GM12873 (cell line): ENCODE data around the gene FSTL4.
A peak's percentile ranks its signal among the peaks of the same experiment; 100 is the strongest.

ENCODE experiments used
- TF ChIP-seq, protein P1 (sequence below): IDR thresholded peaks from 2 replicates; pipeline ENCODE4 v1.5.1; 2012; ENCODE audit warnings: low read depth, mild to moderate bottlenecking, moderate library complexity, low read length, control low read depth; ENCODE audit not compliant: insufficient read depth; ENCODE audit errors: missing control alignments

The FSTL4 gene

DNA sequence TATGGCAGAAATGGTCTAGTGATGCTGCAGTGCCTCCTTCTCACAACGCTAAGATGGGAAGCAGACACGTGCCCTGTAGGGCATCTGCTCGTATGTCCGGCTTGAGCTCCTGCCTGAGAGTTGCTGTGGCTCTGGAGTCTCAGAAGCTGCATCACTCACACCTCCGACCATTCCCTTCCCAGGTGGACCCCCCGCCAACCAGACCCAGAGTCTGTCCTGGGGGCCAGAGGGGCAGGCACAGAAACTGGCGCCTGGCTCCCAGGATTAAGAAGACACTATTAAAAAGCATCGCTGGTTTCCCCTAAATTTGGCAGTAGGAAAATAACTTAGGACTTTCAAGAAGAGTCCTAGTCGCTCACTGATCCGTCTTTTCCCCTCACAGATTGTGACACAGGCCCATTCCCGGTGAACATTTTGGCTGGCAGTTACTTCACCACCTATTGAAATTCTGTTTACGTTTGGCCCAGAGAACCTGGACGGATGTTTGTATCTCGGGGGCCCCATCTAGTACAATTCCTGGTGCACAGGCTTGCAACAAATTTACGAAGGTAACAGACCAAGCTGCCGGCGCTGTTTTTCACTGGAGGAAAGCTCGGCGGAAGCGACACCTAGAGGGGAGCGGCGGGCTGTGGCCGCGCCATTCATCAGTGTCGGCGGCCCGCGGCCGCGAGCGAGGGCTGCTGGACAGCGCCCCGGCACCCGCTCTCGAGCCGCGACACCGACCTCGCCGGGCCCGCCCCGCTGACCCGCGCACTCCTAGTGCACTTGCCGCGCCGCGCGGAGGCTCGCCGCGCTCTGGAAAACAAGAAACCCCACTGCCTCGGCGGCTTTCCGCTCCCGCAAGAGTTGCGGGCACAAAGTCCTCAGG lies 1.6 kb downstream of the FSTL4 start:
- TF ChIP-seq, protein P1, sequence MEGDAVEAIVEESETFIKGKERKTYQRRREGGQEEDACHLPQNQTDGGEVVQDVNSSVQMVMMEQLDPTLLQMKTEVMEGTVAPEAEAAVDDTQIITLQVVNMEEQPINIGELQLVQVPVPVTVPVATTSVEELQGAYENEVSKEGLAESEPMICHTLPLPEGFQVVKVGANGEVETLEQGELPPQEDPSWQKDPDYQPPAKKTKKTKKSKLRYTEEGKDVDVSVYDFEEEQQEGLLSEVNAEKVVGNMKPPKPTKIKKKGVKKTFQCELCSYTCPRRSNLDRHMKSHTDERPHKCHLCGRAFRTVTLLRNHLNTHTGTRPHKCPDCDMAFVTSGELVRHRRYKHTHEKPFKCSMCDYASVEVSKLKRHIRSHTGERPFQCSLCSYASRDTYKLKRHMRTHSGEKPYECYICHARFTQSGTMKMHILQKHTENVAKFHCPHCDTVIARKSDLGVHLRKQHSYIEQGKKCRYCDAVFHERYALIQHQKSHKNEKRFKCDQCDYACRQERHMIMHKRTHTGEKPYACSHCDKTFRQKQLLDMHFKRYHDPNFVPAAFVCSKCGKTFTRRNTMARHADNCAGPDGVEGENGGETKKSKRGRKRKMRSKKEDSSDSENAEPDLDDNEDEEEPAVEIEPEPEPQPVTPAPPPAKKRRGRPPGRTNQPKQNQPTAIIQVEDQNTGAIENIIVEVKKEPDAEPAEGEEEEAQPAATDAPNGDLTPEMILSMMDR = peak; percentile 55

DNA sequence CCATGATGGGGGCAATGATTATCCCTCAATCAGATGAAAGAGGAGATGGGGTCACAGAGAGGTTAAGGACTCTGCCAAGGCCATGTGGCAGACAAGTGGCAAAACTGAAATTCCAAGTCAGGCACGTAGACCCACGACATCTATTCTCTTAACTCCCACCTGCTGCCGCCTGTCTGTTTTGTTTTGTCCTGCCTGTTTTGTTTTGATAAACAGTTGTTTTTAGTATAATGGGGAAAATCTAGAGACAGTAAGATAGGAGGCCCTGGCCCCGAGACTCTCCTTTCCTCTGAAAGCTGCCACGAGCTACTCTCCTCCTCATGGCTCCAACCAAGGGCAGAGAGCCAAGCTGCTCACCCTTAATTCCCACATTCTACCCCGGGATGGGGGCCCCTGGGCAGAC lies 4.9 kb downstream of the FSTL4 start:
- TF ChIP-seq, protein P1 = no peak

DNA sequence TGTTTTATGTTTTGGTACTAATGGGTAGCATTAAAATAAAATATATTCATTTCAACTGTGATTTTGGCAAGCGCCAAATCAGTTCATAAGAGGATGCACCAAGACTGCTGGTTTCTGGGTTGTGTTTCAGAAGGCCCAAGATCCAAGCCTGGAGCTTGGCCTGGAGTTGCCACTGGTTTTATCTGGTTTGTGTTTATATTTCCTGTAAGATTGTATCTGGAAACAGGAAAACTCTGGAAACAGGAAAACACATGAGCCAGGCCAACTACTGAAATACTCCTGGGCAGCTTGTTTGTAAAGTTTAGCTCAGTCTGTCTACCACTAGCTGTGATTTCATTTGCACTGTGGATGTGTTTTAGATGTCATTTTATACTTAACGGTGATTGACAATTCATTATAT lies 5.5 kb downstream of the FSTL4 start:
- TF ChIP-seq, protein P1 = no peak

DNA sequence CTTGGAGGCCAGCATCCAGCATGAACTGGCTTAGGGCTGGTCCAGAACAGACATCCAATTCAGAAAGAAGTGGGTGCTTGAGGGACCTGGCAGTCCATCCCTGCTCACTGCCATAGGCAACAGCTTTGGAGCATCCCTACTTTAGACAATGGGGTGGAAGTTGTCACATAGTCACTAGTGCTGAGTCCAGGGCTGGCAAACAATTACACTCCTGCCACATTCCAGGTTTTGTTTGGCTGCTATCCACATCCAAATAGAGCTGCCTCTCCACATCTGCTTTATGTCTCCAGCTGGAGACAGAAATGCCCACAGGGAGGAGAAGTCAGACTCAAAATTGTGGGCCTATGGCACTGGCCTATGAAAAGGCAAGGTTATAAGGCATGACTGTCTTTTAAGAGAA lies 7.0 kb downstream of the FSTL4 start:
- TF ChIP-seq, protein P1 = no peak

DNA sequence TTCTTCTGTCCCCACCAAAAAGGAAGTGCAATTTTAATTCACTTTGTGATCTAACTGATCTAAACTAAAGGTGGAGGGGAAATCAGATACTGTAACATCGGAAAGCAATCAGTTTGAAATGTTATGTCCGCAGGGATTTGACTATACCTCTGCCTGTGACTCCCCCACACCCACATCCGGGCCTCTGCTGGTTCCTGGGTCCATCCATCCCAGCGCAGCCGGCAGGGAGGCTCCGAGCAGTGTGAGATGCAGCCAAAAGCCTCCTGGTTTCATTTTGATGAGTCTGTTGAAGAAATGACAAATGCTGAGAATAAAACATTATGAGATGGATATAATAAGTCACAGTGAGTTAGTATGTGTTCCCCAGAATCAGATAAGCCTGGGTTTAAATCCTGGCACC lies 8.6 kb downstream of the FSTL4 start:
- TF ChIP-seq, protein P1 = no peak

DNA sequence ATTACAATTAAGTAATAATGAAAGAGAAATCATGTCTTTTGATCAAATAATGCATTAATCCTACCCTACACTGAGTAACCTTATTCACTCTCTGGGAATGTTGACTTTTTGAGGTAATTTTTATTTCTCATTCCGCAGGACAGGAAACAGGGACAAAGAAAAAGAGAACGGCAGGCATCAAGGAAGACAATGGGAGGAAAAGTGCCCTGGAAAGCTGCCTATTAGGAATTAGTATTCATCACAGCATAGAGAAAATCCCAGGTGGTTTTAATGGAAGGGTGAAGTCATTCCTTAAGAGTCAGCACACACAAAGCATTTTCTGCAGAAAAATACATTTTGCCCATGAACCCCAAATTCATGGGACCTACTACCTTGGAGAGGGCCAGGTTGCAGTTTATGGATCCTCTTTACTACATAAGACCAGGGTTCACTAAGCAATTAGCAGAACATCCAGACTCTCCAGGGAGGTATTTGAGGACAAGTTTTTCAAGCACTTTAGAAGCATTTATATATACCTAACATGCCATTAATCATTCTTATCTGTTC lies 9.4 kb downstream of the FSTL4 start:
- TF ChIP-seq, protein P1 = no peak

DNA sequence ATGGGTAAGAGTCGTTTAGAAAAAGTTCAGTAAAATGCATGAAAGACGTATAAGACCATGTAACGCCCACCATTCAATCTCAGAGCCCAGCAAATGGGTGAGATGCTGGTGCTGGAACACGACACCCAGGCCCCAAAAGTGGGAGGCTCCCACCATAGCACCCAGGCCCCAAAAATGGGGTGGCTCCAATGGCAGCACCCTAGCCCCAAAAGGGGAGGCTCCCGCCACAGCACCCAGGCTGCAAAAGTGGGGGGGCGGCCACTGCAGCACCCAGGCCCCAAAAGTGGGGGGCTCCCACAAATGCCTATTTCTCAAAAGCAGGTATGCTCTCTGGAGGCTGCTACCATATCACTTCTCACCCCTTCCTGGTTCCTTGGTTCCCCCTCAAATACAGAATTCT lies 12.7 kb downstream of the FSTL4 start:
- TF ChIP-seq, protein P1 = no peak
